DOHH2 (cell line): ENCODE results near the gene PLCG2.

ENCODE experiments used
- H3F3A ChIP-seq: fragments of 200-600 bp; sonication (generic), shearing (Covaris generic); 2 replicates; pipeline ENCODE4 v1.6.0; 2016; ENCODE audit warnings: antibody characterized with exemption, mild to moderate bottlenecking; ENCODE audit not compliant: control insufficient read depth, insufficient read depth
- H3K27ac ChIP-seq: fragments of 200-600 bp; sonication (generic); 2 replicates; pipeline ENCODE4 v1.5.1; 2014; ENCODE audit warnings: low read depth, mild to moderate bottlenecking, low read length, moderate library complexity
- H3K27me3 ChIP-seq: fragments of 200-600 bp; sonication (generic); 2 replicates; pipeline ENCODE4 v1.6.1; 2014; ENCODE audit warnings: mild to moderate bottlenecking, low read length, mixed read lengths; ENCODE audit not compliant: control insufficient read depth
- H3K36me3 ChIP-seq: fragments of 200-600 bp; sonication (generic); 2 replicates; pipeline ENCODE4 v1.6.1; 2014; ENCODE audit warnings: mild to moderate bottlenecking, low read length, moderate library complexity, mixed read lengths; ENCODE audit not compliant: control insufficient read depth
- H3K4me1 ChIP-seq: fragments of 200-600 bp; sonication (generic); 2 replicates; pipeline ENCODE4 v1.6.1; 2014; ENCODE audit warnings: mild to moderate bottlenecking, low read length, mixed read lengths; ENCODE audit not compliant: control insufficient read depth
- H3K4me2 ChIP-seq: fragments of 200-600 bp; sonication (generic); 2 replicates; pipeline ENCODE4 v1.6.0; 2014; ENCODE audit warnings: mild to moderate bottlenecking, low read length, moderate library complexity
- H3K4me3 ChIP-seq: fragments of 200-600 bp; sonication (generic); 2 replicates; pipeline ENCODE4 v1.5.1; 2014; ENCODE audit warnings: mild to moderate bottlenecking, low read length, mixed read lengths
- H3K79me2 ChIP-seq: fragments of 200-600 bp; sonication (generic); 2 replicates; pipeline ENCODE4 v1.6.1; 2014; ENCODE audit warnings: mild to moderate bottlenecking, low read length, mixed read lengths; ENCODE audit not compliant: control insufficient read depth
- H3K9me2 ChIP-seq: fragments of 200-600 bp; sonication (generic); replicated peaks from 2 replicates; pipeline ENCODE4 v1.6.1; 2014; ENCODE audit warnings: mild to moderate bottlenecking, low read length, mixed read lengths; ENCODE audit not compliant: control insufficient read depth
- H3K9me3 ChIP-seq: fragments of 200-600 bp; sonication (generic); 2 replicates; pipeline ENCODE4 v1.6.1; 2014; ENCODE audit warnings: antibody characterized with exemption, low read length, mixed read lengths; ENCODE audit not compliant: control insufficient read depth, insufficient read depth
- H4K20me1 ChIP-seq: fragments of 200-600 bp; sonication (generic); 2 replicates; pipeline ENCODE4 v1.6.0; 2014; ENCODE audit warnings: low read depth, mild to moderate bottlenecking, antibody characterized with exemption, low read length, moderate library complexity; ENCODE audit not compliant: control insufficient read depth, insufficient read depth
- EZH2phosphoT487 ChIP-seq: fragments of 200-600 bp; sonication (generic); IDR thresholded peaks from 2 replicates; pipeline ENCODE4 v1.6.1; 2017; ENCODE audit warnings: borderline replicate concordance, mild to moderate bottlenecking, antibody characterized with exemption, low read length, moderate library complexity, mixed read lengths
- TF ChIP-seq, protein P1 (sequence below): fragments of 200-600 bp; sonication (generic); IDR thresholded peaks from one replicate; pipeline ENCODE4 v1.5.1; 2014; ENCODE audit warnings: antibody characterized with exemption, mild to moderate bottlenecking, low read depth, low read length; ENCODE audit not compliant: poor library complexity, severe bottlenecking

The PLCG2 gene

DNA sequence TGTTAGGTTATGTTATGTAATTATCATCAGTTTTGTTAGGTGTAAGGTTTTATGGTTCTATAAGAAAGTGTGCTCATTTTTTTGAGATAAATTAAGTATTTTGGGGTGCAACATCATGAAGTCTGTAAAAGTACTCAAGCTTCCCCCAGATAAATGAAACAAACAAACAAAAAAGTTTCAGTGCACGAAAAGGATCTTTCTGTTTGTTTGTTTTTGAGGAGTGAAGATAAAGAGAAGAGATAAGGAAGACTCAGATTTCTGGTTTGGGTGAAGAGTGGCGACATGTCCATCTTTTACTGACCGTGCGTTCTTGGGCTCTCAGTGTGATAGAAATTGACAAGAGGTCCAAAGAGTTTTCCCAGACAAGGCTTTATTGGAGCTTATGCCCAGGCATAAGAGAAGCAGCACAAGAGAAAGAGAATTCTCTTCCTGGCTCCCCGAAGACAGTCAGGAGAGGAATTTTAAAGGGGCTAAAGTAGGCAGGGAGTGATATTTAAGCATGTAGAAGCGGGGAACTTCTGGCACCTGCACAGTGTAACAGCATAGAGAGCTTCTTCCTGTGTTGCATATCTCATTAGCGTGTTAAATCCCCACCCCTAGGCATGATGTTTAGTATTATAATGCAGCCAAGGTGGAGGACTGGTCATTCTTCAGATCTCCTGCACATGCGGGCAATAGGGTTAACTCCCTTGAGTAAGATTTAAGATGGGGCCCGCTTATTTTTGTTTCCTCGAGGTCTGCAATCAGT, 71.3 kb downstream of the PLCG2 start:
- Histone ChIP-seq H3F3A (peaks cover 1% of the 10 kb centered on the region; the same call in 1 of the 2 replicates), H4K20me1 (peaks cover 7% of the 10 kb centered on the region; the same call in 1 of the 2 replicates), H3K9me3 (no peaks in the 10 kb centered on the region), H3K9me2 (no peaks in the 10 kb centered on the region), H3K4me1 (peaks cover 81% of the 10 kb centered on the region), H3K79me2 (peaks cover 98% of the 10 kb centered on the region), H3K36me3 (peaks cover 79% of the 10 kb centered on the region), H3K4me2 (no peak overlapping the region), H3K27me3 (no peaks in the 10 kb centered on the region), H3K4me3 (no peak overlapping the region), H3K27ac (no peak overlapping the region)
- TF ChIP-seq, protein P1, sequence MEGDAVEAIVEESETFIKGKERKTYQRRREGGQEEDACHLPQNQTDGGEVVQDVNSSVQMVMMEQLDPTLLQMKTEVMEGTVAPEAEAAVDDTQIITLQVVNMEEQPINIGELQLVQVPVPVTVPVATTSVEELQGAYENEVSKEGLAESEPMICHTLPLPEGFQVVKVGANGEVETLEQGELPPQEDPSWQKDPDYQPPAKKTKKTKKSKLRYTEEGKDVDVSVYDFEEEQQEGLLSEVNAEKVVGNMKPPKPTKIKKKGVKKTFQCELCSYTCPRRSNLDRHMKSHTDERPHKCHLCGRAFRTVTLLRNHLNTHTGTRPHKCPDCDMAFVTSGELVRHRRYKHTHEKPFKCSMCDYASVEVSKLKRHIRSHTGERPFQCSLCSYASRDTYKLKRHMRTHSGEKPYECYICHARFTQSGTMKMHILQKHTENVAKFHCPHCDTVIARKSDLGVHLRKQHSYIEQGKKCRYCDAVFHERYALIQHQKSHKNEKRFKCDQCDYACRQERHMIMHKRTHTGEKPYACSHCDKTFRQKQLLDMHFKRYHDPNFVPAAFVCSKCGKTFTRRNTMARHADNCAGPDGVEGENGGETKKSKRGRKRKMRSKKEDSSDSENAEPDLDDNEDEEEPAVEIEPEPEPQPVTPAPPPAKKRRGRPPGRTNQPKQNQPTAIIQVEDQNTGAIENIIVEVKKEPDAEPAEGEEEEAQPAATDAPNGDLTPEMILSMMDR = no peak
- TF ChIP-seq EZH2phosphoT487 = no peak

DNA sequence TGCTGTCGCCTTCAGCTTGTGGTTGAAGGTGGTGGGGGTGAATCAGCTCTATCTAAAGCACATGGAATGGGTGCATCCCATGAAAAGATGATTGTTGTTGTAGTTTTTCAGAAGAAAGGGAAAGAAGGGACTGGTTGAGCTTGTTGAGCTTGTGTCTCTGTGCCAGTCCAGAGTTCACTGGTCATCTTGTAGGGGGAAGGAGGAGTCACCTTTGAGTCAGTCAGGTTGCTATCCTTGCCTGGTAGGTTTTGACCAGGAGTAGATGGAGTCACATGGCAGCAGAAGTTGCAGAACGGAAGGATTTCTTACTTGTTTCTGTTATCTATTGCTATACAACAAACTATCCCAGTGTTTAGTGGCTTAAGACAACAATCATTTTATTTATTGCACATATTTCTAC, 73.3 kb downstream of the PLCG2 start:
- Histone ChIP-seq H3K9me2 (no peaks in the 10 kb centered on the region), H3K4me2 (no peak overlapping the region), H3K36me3 (peaks cover 85% of the 10 kb centered on the region), H3K4me1 (peaks cover 66% of the 10 kb centered on the region), H3K9me3 (no peaks in the 10 kb centered on the region), H3K27me3 (no peaks in the 10 kb centered on the region), H3K27ac (no peak overlapping the region), H3K79me2 (peaks cover 98% of the 10 kb centered on the region), H4K20me1 (peaks cover 7% of the 10 kb centered on the region; the same call in 1 of the 2 replicates), H3F3A (peaks cover 8% of the 10 kb centered on the region; the same call in 1 of the 2 replicates), H3K4me3 (no peak overlapping the region)
- TF ChIP-seq EZH2phosphoT487 = no peak
- TF ChIP-seq, protein P1 = no peak

DNA sequence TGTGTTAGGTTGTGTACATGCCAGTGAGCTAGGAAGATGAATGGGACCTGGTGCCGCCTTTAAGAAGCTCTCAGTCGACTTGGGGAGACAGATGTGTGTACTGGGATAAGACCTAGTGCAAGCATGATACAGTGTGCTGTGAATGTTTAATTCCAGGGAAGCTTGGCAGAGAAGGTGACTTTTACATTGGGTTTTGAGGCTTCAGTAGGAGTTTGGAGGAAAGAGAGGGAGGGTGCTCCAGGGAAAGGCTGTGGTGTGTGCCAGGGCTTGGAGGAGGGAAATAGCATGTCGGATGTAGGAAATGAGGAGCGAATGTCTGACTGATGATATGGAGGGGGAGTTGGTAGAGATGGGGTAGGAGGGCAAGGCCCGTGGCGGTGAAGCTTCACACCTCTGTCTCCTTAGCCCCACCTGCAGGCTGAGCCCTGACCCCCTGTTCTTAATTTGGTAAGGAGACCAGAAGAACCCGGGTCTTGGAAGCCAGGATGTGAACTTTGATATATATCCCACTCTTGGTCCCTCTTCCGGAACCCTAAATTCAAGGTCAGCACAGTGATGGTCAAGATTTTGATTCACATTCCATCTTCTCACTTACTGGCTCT, 76.6 kb downstream of the PLCG2 start:
- peaks cover 50% of the 10 kb centered on the region for H3K4me1 ChIP-seq
- H3K4me3 ChIP-seq = no peak overlapping the region
- TF ChIP-seq, protein P1 = no peak
- TF ChIP-seq EZH2phosphoT487 = no peak
- H4K20me1 ChIP-seq = no peaks in the 10 kb centered on the region
- no peaks in the 10 kb centered on the region for H3K9me3 ChIP-seq
- no peaks in the 10 kb centered on the region for H3K27me3 ChIP-seq
- peaks cover 13% of the 10 kb centered on the region for H3F3A ChIP-seq
- peaks cover 94% of the 10 kb centered on the region for H3K36me3 ChIP-seq
- H3K27ac ChIP-seq = no peak overlapping the region
- no peak overlapping the region for H3K4me2 ChIP-seq
- H3K79me2 ChIP-seq = peaks cover 90% of the 10 kb centered on the region
- H3K9me2 ChIP-seq = no peaks in the 10 kb centered on the region
